PC-3 (cell line): ENCODE results near the gene TBX3. TPM values are rescaled to one million over a fixed set of nuclear protein-coding genes. Genes with fewer than 3 reads are reported as not detected.

Experiments
- ATAC-seq: fragments of 200-7000 bp; cut with Tn5 transposase; 2 replicates; pipeline ENCODE4 v1.9.1; 2020; ENCODE audit warnings: mild to moderate bottlenecking, moderate library complexity
- BruUV-seq: library from RNA; stranded (reverse); fragments of 400-500 nt; replicated peaks from 2 replicates; lab custom pipeline; 2021; lab: Mats Ljungman, UMichigan
- CTCF ChIA-PET: fragments of 300-600 bp; sonication (Branson Sonifier 250); formaldehyde crosslinking; loops from one replicate; lab custom pipeline; 2022; ENCODE audit warnings: antibody characterized with exemption; lab: Charles Lee
- POLR2A ChIA-PET: fragments of 300-600 bp; sonication (Branson Sonifier 250); formaldehyde crosslinking; loops from one replicate; lab custom pipeline; 2022; ENCODE audit warnings: antibody characterized with exemption; ENCODE audit not compliant: unreplicated experiment; lab: Charles Lee
- DNase-seq: peaks from one replicate; pipeline ENCODE4 v3.0.0-alpha.2; 2015
- H2AFZ ChIP-seq: fragments of 300-600 bp; sonication (generic); 2 replicates; pipeline ENCODE4 v1.6.0; 2016; ENCODE audit warnings: antibody characterized with exemption, low read length
- H3F3A ChIP-seq: fragments of 300-600 bp; sonication (generic); one replicate; pipeline ENCODE4 v1.6.0; 2017; ENCODE audit warnings: antibody characterized with exemption, low read length, control low read depth, mild to moderate bottlenecking; ENCODE audit not compliant: unreplicated experiment
- H3K27ac ChIP-seq: fragments of 300-600 bp; sonication (generic); 2 replicates; pipeline ENCODE4 v1.5.1; 2016; ENCODE audit warnings: mild to moderate bottlenecking, low read length
- H3K27me3 ChIP-seq: fragments of 300-600 bp; sonication (generic); 2 replicates; pipeline ENCODE4 v1.6.1; 2016; ENCODE audit warnings: low read length, mixed read lengths
- H3K36me3 ChIP-seq: fragments of 300-600 bp; sonication (generic); 2 replicates; pipeline ENCODE4 v1.6.1; 2016; ENCODE audit warnings: low read depth, mixed run types, low read length, mixed read lengths
- H3K4me1 ChIP-seq: fragments of 300-600 bp; sonication (generic); 2 replicates; pipeline ENCODE4 v1.5.1; 2016; ENCODE audit warnings: low read length; ENCODE audit not compliant: insufficient read depth
- H3K4me2 ChIP-seq: fragments of 300-600 bp; sonication (generic); 2 replicates; pipeline ENCODE4 v1.6.0; 2016; ENCODE audit warnings: low read length
- H3K4me3 ChIP-seq: fragments of 300-600 bp; sonication (generic); 2 replicates; pipeline ENCODE4 v1.5.1; 2016; ENCODE audit warnings: mild to moderate bottlenecking, low read length, mixed read lengths
- H3K79me2 ChIP-seq: fragments of 300-600 bp; sonication (generic); 2 replicates; pipeline ENCODE4 v1.6.1; 2017; ENCODE audit warnings: low read length, mixed read lengths
- H3K9ac ChIP-seq: fragments of 300-600 bp; sonication (generic); 2 replicates; pipeline ENCODE4 v1.6.0; 2016; ENCODE audit warnings: mild to moderate bottlenecking, low read length
- H3K9me2 ChIP-seq: fragments of 300-600 bp; sonication (generic); replicated peaks from 2 replicates; pipeline ENCODE4 v1.6.1; 2016; ENCODE audit warnings: mixed run types, low read length, mixed read lengths
- H3K9me3 ChIP-seq: fragments of 300-600 bp; sonication (generic); 2 replicates; pipeline ENCODE4 v1.6.1; 2016; ENCODE audit warnings: low read length, mixed read lengths
- H4K20me1 ChIP-seq: fragments of 300-600 bp; sonication (generic); 2 replicates; pipeline ENCODE4 v1.6.1; 2016; ENCODE audit warnings: low read length, mixed read lengths
- CTCF ChIP-seq: fragments of 300-600 bp; sonication (generic); conservative IDR thresholded peaks from 2 replicates; pipeline ENCODE4 v1.5.1; 2017; ENCODE audit warnings: antibody characterized with exemption, low read depth, mild to moderate bottlenecking, low read length
- EZH2 ChIP-seq: fragments of 300-600 bp; sonication (generic); IDR thresholded peaks from one replicate; pipeline ENCODE4 v1.6.1; 2017; ENCODE audit warnings: antibody characterized with exemption, mild to moderate bottlenecking, low read length; ENCODE audit not compliant: unreplicated experiment
- EZH2phosphoT487 ChIP-seq: fragments of 300-600 bp; sonication (generic); IDR thresholded peaks from 2 replicates; pipeline ENCODE4 v1.6.1; 2018; ENCODE audit warnings: mild to moderate bottlenecking, antibody characterized with exemption, low read length, borderline replicate concordance
- intact Hi-C: fragments of 100-400 bp; cut with micrococcal nuclease; formaldehyde crosslinking; loops from 2 replicates; pipeline ENCODE4 v1.9.0; 2023
- total RNA-seq: library from RNA; depleted of rRNA; stranded (reverse); fragments of >200 nt; gene quantifications from 2 replicates; pipeline ENCODE4 v1.2.3, GENCODE V29; 2014

The TBX3 gene
- total RNA-seq, 1 experiment from 2014 or later = 89.4 TPM

GRCh38 chr12:114671443-114672411, 12.2 kb downstream of the TBX3 start:
- peak; percentile 6 for ATAC-seq
- peaks cover 77% of the 10 kb centered on the region for H3K79me2 ChIP-seq
- CTCF ChIA-PET = interaction anchor here (0.8 to 3.8 kb wide), 2 partner anchors 13 to 691 kb away, joined by 3 to 28 read pairs; partner anchors contain the start of gene TBX3
- H3K9me2 ChIP-seq = no peaks in the 10 kb centered on the region
- peak; percentile 66 for DNase-seq
- no peaks in the 10 kb centered on the region for H3K27me3 ChIP-seq
- peak overlapping the region; percentile 94 for H3K4me3 ChIP-seq
- intact Hi-C loops = no loop called here
- peaks cover 87% of the 10 kb centered on the region for H3K4me1 ChIP-seq
- peak overlapping the region; percentile 89 for H3K27ac ChIP-seq
- POLR2A ChIA-PET = interaction anchor here (0.6 to 2.6 kb wide), 5 partner anchors 12 to 723 kb away, joined by 3 to 41 read pairs (median 4); partner anchors contain the start of gene TBX3
- BruUV-seq = no TSS peak
- peaks cover 21% of the 10 kb centered on the region for H3K36me3 ChIP-seq
- peak overlapping the region; percentile 92 for H3K4me2 ChIP-seq
- no peaks in the 10 kb centered on the region for H4K20me1 ChIP-seq
- no peak for TF ChIP-seq EZH2
- TF ChIP-seq CTCF = no peak
- no peak for TF ChIP-seq EZH2phosphoT487
- H2AFZ ChIP-seq = no peak overlapping the region
- H3K9me3 ChIP-seq = no peaks in the 10 kb centered on the region
- peak overlapping the region; percentile 83 for H3K9ac ChIP-seq
- H3F3A ChIP-seq = peaks cover 19% of the 10 kb centered on the region

GRCh38 chr12:114671066-114671442, 12.9 kb downstream of the TBX3 start:
- Histone ChIP-seq H3K27ac (peak overlapping the region; percentile 89), H3K4me3 (peak overlapping the region; percentile 94)
- CTCF ChIA-PET = interaction anchor here (1.8 to 3.8 kb wide), 2 partner anchors 13 to 727 kb away, joined by 8 to 28 read pairs; partner anchors contain the start of gene TBX3

More at GRCh38 chr12:114671066-114671442, 12.9 kb downstream of the TBX3 start:
- H3F3A ChIP-seq = peaks cover 19% of the 10 kb centered on the region
- H4K20me1 ChIP-seq = no peaks in the 10 kb centered on the region
- POLR2A ChIA-PET = interaction anchor here (0.6 to 2.2 kb wide), 2 partner anchors 10 to 13 kb away, joined by 3 to 9 read pairs; partner anchors contain the start of gene TBX3
- H3K9me3 ChIP-seq = no peaks in the 10 kb centered on the region
- H3K27me3 ChIP-seq = no peaks in the 10 kb centered on the region
- H3K79me2 ChIP-seq = peaks cover 74% of the 10 kb centered on the region
- no peaks in the 10 kb centered on the region for H3K9me2 ChIP-seq
- peak; percentile 27 for DNase-seq
- TF ChIP-seq EZH2phosphoT487 (no peak), EZH2 (no peak), CTCF (no peak)
- TSS peak; percentile 6 for BruUV-seq
- H3K4me2 ChIP-seq = peak overlapping the region; percentile 92
- H2AFZ ChIP-seq = no peak overlapping the region
- peaks cover 21% of the 10 kb centered on the region for H3K36me3 ChIP-seq
- intact Hi-C loops = no loop called here
- H3K9ac ChIP-seq = peak overlapping the region; percentile 83
- H3K4me1 ChIP-seq = peaks cover 87% of the 10 kb centered on the region
- no peak for ATAC-seq
